IMR-90 (cell line): ENCODE results near the gene IQCC.

Experiments
- FOS ChIP-seq: fragments of 150-350 bp; IDR thresholded peaks from 2 replicates; pipeline ENCODE4 v1.6.1; 2016; ENCODE audit warnings: low read depth, low read length
- RAD21 ChIP-seq: IDR thresholded peaks from 2 replicates; pipeline ENCODE4 v1.6.1; 2012; ENCODE audit warnings: low read length, improper control_type of control experiment
- TF ChIP-seq, protein P1 (sequence below): conservative IDR thresholded peaks from 2 replicates; pipeline ENCODE4 v1.5.1; 2012; ENCODE audit warnings: mild to moderate bottlenecking, low read depth, low read length, improper control_type of control experiment

GRCh38 chr1:32257227-32257508 lies 51.7 kb downstream of the IQCC start:
- TF ChIP-seq RAD21 (no peak), FOS (no peak)
- TF ChIP-seq, protein P1, sequence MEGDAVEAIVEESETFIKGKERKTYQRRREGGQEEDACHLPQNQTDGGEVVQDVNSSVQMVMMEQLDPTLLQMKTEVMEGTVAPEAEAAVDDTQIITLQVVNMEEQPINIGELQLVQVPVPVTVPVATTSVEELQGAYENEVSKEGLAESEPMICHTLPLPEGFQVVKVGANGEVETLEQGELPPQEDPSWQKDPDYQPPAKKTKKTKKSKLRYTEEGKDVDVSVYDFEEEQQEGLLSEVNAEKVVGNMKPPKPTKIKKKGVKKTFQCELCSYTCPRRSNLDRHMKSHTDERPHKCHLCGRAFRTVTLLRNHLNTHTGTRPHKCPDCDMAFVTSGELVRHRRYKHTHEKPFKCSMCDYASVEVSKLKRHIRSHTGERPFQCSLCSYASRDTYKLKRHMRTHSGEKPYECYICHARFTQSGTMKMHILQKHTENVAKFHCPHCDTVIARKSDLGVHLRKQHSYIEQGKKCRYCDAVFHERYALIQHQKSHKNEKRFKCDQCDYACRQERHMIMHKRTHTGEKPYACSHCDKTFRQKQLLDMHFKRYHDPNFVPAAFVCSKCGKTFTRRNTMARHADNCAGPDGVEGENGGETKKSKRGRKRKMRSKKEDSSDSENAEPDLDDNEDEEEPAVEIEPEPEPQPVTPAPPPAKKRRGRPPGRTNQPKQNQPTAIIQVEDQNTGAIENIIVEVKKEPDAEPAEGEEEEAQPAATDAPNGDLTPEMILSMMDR = no peak
